Endothelial cell of umbilical vein (primary cell): ENCODE measurements around the gene ARPC5. TPM values are rescaled to one million over a fixed set of nuclear protein-coding genes. Genes with fewer than 3 reads are reported as not detected.

Experiments
- BruUV-seq: library from RNA; stranded (reverse); fragments of 400-500 nt; replicated peaks from 2 replicates; lab custom pipeline; 2021; lab: Mats Ljungman, UMichigan
- CTCF ChIA-PET: fragments of 300-600, 350-600 bp; sonication (Branson Sonifier 250); formaldehyde crosslinking; loops from one replicate; lab custom pipeline; 2021; ENCODE audit warnings: antibody characterized with exemption, inconsistent platforms; lab: Charles Lee
- POLR2A ChIA-PET: fragments of 300-600, 350-600 bp; sonication (Branson Sonifier 250); formaldehyde crosslinking; loops from one replicate; lab custom pipeline; 2021; ENCODE audit warnings: antibody characterized with exemption, inconsistent platforms; lab: Charles Lee
- DNase-seq: peaks from one replicate; pipeline ENCODE4 v3.0.0-alpha.2; 2011; ENCODE audit warnings: low read depth, low spot score
- FAIRE-seq: peaks from 2 replicates; lab custom pipeline; 2011; peaks lifted over from hg19 to GRCh38; lab: Jason Lieb, UNC
- H2AFZ ChIP-seq: 2 replicates; pipeline ENCODE4 v1.6.0; 2012; ENCODE audit warnings: low read depth, low read length, control low read depth, inconsistent platforms
- H3K27ac ChIP-seq: 2 replicates; pipeline ENCODE4 v1.5.1; 2011; ENCODE audit warnings: low read depth, mild to moderate bottlenecking, control low read depth, low read length, moderate library complexity; ENCODE audit not compliant: insufficient read depth
- H3K27me3 ChIP-seq, 2 experiments: 2 replicates each; pipeline versions ENCODE4 v1.6.0 to v1.6.1; 2011; ENCODE audit warnings: low read length in 2 of 2, mixed read lengths in 1 of 2; ENCODE audit not compliant: control insufficient read depth in 2 of 2, insufficient read depth in 2 of 2
- H3K36me3 ChIP-seq, 2 experiments: 2 replicates in 1 of 2; 3 replicates in 1 of 2; pipeline ENCODE4 v1.5.1; 2011; ENCODE audit warnings: low read length in 2 of 2, mild to moderate bottlenecking in 1 of 2, moderate library complexity in 1 of 2; ENCODE audit not compliant: control insufficient read depth in 2 of 2, insufficient read depth in 2 of 2; ENCODE audit errors: extremely low read depth in 1 of 2
- H3K4me1 ChIP-seq: 3 replicates; pipeline ENCODE4 v1.5.1; 2011; ENCODE audit warnings: mild to moderate bottlenecking, low read length; ENCODE audit not compliant: control insufficient read depth, insufficient read depth; ENCODE audit errors: extremely low read depth
- H3K4me2 ChIP-seq: 2 replicates; pipeline ENCODE4 v1.6.1; 2011; ENCODE audit warnings: low read length, control low read depth, mixed read lengths; ENCODE audit not compliant: insufficient read depth
- H3K4me3 ChIP-seq, 3 experiments: fragments of 200-600 bp in 1 of 3; sonication (generic), shearing (Covaris generic) in 1 of 3; replicated peaks in 1 of 3; 2 replicates each; pipeline ENCODE4 v1.5.1; 2011 to 2016; ENCODE audit warnings: control low read depth in 3 of 3, low read length in 3 of 3, mild to moderate bottlenecking in 2 of 3, inconsistent platforms in 1 of 3, low read depth in 1 of 3, moderate library complexity in 1 of 3; ENCODE audit not compliant: insufficient read depth in 1 of 3
- H3K79me2 ChIP-seq: 2 replicates; pipeline ENCODE4 v1.6.0; 2012; ENCODE audit warnings: low read length, inconsistent platforms; ENCODE audit not compliant: control insufficient read depth, insufficient read depth
- H3K9ac ChIP-seq: replicated peaks from 2 replicates; pipeline ENCODE3; 2011; ENCODE audit warnings: low read length, control low read depth; ENCODE audit not compliant: insufficient read depth; ENCODE audit errors: extremely low read depth
- H3K9me1 ChIP-seq: replicated peaks from 3 replicates; pipeline ENCODE4 v1.6.0; 2011; ENCODE audit warnings: mild to moderate bottlenecking, low read length; ENCODE audit not compliant: control insufficient read depth, insufficient read depth; ENCODE audit errors: extremely low read depth
- H3K9me3 ChIP-seq: replicated peaks from 2 replicates; pipeline ENCODE4 v1.5.1; 2012; ENCODE audit warnings: low read length, inconsistent platforms; ENCODE audit not compliant: control insufficient read depth, insufficient read depth
- H4K20me1 ChIP-seq: replicated peaks from 2 replicates; pipeline ENCODE3; 2011; ENCODE audit warnings: mild to moderate bottlenecking, low read length; ENCODE audit not compliant: control insufficient read depth, insufficient read depth; ENCODE audit errors: extremely low read depth
- CTCF ChIP-seq, 2 donors: IDR thresholded peaks; 1 replicate in 1 of 2; 2 replicates in 1 of 2; pipeline ENCODE4 v1.5.1; 2011; ENCODE audit warnings: low read length in 2 of 2, mild to moderate bottlenecking in 2 of 2, moderate library complexity in 2 of 2, control low read depth in 1 of 2, inconsistent platforms in 1 of 2, low read depth in 1 of 2; ENCODE audit not compliant: insufficient read depth in 1 of 2; ENCODE audit errors: extremely low read depth in 1 of 2
- EZH2 ChIP-seq: IDR thresholded peaks from 2 replicates; pipeline ENCODE4 v1.6.1; 2012; ENCODE audit warnings: borderline replicate concordance, low read depth, mild to moderate bottlenecking, moderate library complexity, low read length, inconsistent platforms; ENCODE audit not compliant: severe bottlenecking
- FOS ChIP-seq: IDR thresholded peaks from 2 replicates; pipeline ENCODE4 v1.6.1; 2011; ENCODE audit warnings: mild to moderate bottlenecking, low read length, moderate library complexity, borderline replicate concordance; ENCODE audit not compliant: insufficient read depth
- GATA2 ChIP-seq: IDR thresholded peaks from 2 replicates; pipeline ENCODE4 v1.7.0; 2011; ENCODE audit warnings: low read depth, mild to moderate bottlenecking, moderate library complexity, mixed read lengths, low read length; ENCODE audit not compliant: insufficient read length, insufficient read depth
- JUN ChIP-seq: IDR thresholded peaks from 2 replicates; pipeline ENCODE4 v1.6.1; 2011; ENCODE audit warnings: borderline replicate concordance, low read depth; ENCODE audit not compliant: insufficient read length, insufficient read depth
- MAX ChIP-seq: IDR thresholded peaks from 2 replicates; pipeline ENCODE4 v1.6.1; 2011; ENCODE audit not compliant: insufficient read depth, insufficient read length
- MYC ChIP-seq: IDR thresholded peaks from one replicate; pipeline ENCODE4 v1.6.1; 2011; ENCODE audit warnings: mild to moderate bottlenecking, low read depth, low read length
- POLR2A ChIP-seq: IDR thresholded peaks from 2 replicates; pipeline ENCODE4 v1.6.1; 2012; ENCODE audit warnings: low read depth, mild to moderate bottlenecking, control low read depth, low read length
- POLR2AphosphoS5 ChIP-seq: IDR thresholded peaks from 2 replicates; pipeline ENCODE4 v1.6.1; 2012; ENCODE audit warnings: low read depth, mild to moderate bottlenecking, control low read depth, low read length, moderate library complexity; ENCODE audit not compliant: insufficient read depth
- dilution Hi-C: fragments of 300-500 bp; cut with MboI; formaldehyde crosslinking; loops from one replicate; pipeline ENCODE4 v1.15.0; 2019; ENCODE audit warnings: low sequenced_read_pairs; ENCODE audit not compliant: extremely low pct_ligation_motif_present
- intact Hi-C: fragments of 100-400 bp; cut with micrococcal nuclease; formaldehyde crosslinking; loops from one replicate; pipeline ENCODE4 v1.10.0; 2022
- polyA plus RNA-seq, 4 experiments: library from polyadenylated mRNA; depleted of rRNA in 3 of 4; stranded (reverse) in 3 of 4; unstranded in 1 of 4; fragments of >200 nt; gene quantifications; 2 replicates each; pipeline versions ENCODE4 v1.2.1 to v1.2.3, GENCODE V29; 2011 to 2012; ENCODE audit warnings: missing spikeins in 1 of 4
- total RNA-seq: library from RNA; stranded (reverse); gene quantifications from 2 replicates; pipeline ENCODE4 v1.2.3, GENCODE V29; 2021

Gene ARPC5
- total and polyA plus RNA-seq, 2 donors (not counting 3 experiments of a cell fraction or from before 2014, with no cell fraction given): 110 to 185 TPM

- no peaks in the 10 kb centered on the region for H3K9me3 ChIP-seq
- no peak overlapping the region for H3K27ac ChIP-seq
- H3K79me2 ChIP-seq: no peaks in the 10 kb centered on the region
- H3K9ac ChIP-seq: no peak overlapping the region
- no peak overlapping the region for H2AFZ ChIP-seq
- TF ChIP-seq JUN (no peak), CTCF (IDR thresholded peaks at IDR 0.05; ENCODE audit: extremely low read depth in 1 of 2, insufficient read depth in 1 of 2, low read depth in 1 of 2, low read length in 2 of 2) (no peak), GATA2 (no peak), FOS (no peak), POLR2A (no peak), MYC (no peak), MAX (no peak), POLR2AphosphoS5 (no peak), EZH2 (no peak)
- H3K4me3 ChIP-seq: no peak overlapping the region
- dilution Hi-C loops: no loop called here
- H3K36me3 ChIP-seq: no peaks in the 10 kb centered on the region
- no peaks in the 10 kb centered on the region for H3K27me3 ChIP-seq
- BruUV-seq: no TSS peak
- FAIRE-seq: no peak
- no peak overlapping the region for H3K4me2 ChIP-seq
- CTCF ChIA-PET: interaction anchor here (2.7 kb wide), 1 partner anchor 10 kb away, joined by 25 read pairs; no protein-coding TSS in a partner anchor
- intact Hi-C loops: no loop called here
- no peak for DNase-seq
- no peaks in the 10 kb centered on the region for H3K4me1 ChIP-seq
- H3K9me1 ChIP-seq: no peaks in the 10 kb centered on the region
- H4K20me1 ChIP-seq: no peaks in the 10 kb centered on the region
- POLR2A ChIA-PET: no interaction called here
Observed at GRCh38 chr1:183675381-183675780, 39.8 kb upstream of the ARPC5 start.
